NCI-H526 (cell line): ENCODE data around the gene HSPA1L.
A peak's percentile ranks its signal among the peaks of the same experiment; 100 is the strongest.
"Not testable (repeated sequence)": the region's sequence is repeated elsewhere in the genome, so short reads cannot be mapped to it uniquely, and the experiment has no call there.

Source experiments
- DNase-seq, 2 experiments: peaks; one replicate each; lab custom pipeline; 2025; lab: John Stamatoyannopoulos, UW

HSPA1L gene

DNA sequence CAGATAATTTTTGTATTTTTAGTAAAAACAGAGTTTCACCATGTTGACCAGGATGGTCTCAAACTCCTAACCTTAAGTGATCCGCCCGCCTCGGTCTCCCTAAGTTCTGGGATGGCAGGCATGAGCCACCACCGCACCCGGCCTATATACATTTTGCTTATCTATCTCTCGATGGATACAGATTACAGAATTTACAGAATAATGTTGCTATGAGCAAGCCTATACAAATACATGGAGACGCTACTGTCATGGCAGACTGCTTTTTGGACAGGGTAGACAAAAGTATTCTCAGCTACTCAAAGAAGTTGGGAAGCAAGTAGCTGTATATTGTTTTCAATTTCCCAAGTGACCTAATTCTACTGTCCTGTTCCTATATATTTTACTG is 1.6 kb downstream of the HSPA1L start:
- no peak for DNase-seq

DNA sequence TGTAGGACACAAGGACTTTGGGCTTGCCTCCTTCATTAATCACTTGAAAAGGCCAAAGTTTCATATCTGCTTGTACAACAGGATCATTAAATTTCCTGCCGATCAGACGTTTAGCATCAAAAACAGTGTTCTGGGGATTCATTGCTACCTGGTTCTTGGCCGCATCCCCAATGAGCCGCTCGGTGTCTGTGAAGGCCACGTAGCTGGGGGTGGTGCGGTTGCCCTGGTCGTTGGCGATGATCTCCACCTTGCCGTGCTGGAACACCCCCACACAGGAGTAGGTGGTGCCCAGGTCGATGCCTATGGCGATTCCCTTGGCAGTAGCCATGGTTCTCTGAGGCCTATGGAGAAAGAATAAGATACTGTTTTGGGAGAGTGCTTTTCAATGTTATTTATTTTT is 3.4 kb downstream of the HSPA1L start:
- no peak for DNase-seq

DNA sequence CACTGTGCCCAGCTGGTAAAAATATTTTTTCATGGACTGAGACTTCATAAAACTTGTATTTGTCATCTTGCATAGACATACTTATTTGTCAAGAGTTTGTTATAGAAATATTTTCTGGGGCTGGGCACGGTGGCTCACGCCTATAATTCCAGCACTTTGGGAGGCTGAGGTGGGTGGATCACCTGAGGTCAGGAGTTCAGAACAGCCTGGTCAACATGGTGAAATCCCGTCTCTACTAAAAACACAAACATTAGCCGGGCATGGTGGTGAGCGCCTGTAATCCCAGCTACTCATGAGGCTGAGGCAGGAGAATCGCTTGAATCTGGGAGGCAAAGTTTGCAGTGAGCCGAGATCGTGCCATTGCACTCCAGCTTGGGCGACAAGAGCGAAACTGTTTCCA is 6.5 kb downstream of the HSPA1L start:
- not testable (repeated sequence) for DNase-seq

DNA sequence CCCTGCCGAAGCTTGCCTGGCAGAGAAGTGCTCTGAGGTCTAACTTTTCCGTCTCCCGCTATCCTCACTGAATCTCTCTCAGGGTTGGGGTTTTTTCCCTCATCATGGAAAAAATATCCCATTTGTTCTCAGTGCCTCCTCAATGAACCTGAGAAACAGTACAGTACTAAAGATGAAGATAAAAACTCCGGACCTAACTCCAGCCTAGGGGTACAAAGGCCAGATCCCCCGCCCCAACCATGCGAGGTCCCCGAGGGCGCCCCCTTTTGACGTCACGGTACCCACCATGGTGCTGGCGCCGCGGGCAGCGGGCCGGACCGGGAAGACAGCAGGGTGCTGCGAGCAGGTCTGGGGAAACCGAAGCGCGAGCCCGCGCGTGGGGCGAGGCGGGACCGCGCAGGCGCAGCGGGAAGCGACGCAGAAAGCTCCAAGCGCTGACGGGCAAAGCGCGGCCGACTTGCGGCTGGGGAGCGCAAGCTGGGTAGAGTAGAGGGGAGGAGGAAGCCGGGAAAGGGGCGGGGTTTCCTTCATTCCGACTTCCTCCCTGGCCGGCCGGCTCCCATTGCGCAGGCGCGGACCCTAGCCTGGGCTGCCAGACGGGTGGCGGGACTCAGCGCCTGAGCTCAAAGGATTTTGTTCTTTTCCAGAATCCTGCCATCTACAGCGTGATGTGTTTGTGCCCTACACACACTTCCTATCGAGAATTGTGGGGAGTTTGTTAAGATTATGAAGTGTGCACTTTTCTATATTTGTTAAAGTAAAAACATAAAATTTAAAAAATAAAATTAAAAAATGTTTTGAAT is 8.4 kb downstream of the HSPA1L start, which contains the start of gene LSM2:
Gene LSM2 (minus strand): TSS at position 497 of the 803 bp plus-strand sequence. CDS start 209 bp downstream, at position 288.
- DNase-seq = peak; percentile 93 to 98

DNA sequence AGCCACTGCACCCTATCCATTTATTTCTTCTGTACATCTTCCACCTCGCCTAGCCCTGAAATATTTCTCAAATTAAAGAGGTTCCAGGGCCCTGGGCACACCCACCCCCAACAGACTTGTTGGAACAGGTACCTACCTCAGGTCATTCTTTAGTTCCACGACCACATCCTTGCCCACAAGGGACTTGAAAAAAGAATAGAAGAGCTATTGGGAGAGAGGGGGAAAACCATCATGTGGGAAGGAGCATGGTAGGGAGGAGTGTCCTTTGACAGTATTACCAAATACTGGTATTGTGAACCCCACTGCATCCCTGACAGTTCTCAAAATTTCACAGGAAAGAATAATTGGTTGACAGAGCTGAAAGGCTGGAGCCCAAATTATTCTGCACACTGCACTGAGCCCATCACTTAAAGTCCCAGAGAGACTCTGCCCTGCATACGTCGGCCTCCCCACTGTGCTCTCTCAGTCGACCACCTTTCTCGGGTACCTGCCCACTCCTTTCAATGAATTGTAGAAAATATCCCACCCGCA is 9.1 kb downstream of the HSPA1L start:
- no peak for DNase-seq

DNA sequence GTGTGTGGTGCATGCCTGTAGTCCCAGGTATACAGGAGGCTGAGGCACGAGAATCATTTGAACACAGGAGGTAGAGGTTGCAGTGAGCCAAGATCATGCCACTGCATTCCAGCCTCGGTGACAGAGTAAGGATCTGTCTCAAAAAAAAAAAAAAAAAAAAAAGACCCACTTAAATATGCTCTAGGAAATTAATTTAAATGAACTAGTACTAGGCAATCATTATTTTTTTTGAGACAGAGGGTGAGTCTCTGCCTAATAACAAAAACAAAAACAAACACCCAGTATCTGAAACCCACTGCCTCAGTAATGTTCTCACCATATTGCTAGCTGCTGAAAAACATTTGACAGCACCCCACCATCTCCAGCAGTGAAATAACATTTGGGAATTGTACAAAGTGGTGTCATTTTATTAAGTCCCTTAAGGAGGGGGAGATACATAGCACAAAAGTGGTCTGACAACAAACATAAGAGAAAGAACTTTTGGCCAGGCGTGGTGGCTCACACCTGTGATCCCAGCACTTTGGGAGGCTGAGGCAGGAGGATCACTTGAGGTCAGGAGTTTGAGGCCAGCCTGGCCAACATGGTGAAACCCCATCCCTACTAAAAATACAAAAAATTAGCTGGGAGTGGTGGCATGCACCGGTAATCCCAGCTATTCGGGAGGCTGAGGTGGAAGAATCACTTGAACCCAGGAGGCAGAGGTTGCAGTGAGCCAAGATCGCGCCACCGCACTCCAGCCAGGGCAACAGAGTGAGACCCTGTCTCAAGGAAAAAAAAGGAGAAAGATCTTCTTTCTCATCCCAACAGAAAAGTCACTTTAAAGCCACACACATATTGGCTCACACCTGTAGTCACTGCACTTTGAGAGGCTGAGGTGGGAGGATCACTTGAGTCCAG is 13.8 kb downstream of the HSPA1L start:
- not testable (repeated sequence) for DNase-seq

DNA sequence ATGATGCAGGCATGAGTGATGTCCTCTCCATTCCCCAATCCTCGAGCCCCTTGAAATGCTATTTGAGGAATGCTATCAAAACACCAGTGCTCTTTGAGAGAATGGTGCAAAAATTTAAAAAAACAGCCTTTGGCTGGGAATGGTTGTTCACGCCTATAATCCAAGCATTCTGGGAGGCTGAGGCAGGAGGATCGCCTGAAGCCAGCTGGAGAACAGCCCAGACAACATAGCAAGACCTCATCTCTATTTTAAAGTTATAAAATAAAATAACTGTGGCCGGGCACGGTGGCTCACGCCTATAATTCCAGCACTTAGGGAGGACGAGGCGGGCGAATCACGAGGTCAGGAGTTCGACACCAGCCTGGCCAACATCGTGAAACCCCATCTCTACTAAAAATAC is 15.3 kb downstream of the HSPA1L start:
- no peak for DNase-seq

DNA sequence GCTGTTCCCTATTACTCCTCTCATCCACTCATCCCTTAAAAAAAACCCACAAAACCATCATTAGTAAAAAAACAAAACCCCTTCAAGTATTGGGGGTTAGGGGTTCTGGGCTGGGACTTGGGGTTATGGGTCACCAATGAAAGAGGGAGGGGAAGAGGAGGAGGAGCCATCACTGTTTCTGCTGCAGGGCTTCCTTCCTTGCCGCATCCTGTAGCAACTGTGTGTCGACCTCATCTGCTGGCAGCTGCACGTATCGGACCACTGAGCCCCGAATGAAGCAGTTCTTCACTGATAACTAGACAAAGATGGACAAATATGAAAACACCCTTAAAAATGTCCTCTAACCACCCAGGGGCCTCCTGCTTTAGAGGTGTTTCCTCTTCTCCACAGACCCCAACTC is 17.5 kb downstream of the HSPA1L start:
- DNase-seq = no peak

DNA sequence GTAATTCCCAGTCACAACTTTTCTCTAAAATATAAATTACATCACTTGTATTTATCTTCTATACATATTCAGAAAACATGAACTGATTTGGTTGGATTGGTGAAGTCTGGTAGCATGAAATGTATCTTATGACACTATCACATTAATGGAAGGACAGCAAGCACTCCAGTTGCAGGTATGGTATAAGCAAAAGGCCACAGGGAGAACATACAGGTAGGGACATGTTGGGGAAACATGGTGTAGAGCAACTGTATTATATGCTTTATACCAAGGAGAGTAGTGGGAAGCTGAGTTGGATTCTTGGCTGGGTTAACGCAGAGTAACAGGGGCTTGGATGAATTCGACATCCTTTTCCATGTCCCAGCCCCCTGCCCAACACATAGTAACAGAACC is 18.1 kb downstream of the HSPA1L start:
- DNase-seq = no peak

DNA sequence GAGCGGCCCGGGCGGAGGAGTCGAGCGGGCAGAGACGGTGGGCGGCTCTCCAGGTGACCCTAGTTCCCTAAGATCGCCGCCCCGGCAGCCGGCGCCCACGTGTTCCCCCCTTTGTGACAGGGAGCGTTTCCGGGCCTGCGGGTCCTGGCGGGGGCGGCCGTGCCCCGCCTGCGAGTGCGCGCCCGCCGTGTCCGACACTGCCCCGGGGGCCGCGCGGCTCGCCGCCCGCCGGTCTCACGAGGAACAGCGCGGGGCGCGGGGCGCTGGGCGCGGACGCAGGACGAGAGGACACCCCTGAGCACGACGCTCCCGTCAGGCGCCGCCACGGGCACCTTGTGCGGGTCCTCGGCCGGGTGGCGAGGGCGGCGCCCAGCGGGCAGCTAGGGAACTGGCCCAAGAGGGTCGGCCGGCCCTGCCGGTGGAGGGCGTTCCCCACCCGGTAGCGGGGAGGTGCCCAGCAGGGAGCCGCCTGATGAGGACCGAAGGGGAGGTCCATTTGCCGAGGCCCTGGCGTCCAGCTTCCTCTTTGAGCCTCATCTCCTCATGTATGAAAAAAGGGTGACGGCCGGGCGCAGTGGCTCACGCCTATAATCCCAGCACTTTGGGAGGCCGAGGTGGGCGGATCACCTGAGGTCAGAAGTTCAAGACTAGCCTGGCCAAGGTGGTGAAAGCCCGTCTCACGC is 19.3 kb downstream of the HSPA1L start, which contains the start of gene VARS1:
Gene VARS1 (minus strand): TSS at position 137 of the 683 bp plus-strand sequence. CDS start 535 bp downstream, outside the sequence.
- DNase-seq = peak; percentile 50 to 92

DNA sequence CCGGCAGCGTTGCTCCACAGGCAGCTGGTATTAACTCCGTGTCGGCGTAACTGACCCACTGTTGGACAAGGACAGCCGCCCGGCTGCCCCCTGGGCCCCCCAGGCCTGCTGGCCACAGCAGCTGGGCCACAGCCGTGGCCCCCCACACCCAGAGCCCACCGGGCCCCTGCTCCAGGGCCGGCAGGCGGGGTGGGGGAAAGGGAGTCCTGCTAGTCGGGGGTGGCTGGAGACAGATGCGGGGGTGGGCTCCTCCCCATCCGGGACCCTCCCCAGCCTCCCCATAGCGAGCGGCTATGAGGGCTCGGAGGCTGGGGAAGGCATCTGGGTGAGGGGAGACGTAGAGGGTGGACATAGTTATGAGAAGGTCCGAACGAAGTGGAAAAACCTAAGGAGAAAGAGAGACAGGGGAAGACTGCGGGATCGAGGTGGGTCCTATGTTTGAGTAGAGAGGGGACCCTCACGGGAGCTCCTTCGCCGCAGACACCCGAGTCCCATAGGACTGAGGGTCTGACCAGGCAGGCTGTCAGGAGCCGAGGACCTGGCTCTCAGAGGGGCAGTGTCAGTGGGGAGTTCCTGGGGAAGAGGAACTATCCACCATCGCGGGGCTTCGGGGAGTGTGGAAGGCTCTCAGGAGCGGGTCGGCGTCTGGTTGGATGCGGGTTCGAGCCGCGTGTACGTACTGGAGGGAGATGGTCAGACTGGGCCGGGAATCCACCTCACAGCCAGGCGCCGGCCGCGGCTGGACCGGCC is 20.0 kb downstream of the HSPA1L start:
- peak; percentile 37 to 77 for DNase-seq

DNA sequence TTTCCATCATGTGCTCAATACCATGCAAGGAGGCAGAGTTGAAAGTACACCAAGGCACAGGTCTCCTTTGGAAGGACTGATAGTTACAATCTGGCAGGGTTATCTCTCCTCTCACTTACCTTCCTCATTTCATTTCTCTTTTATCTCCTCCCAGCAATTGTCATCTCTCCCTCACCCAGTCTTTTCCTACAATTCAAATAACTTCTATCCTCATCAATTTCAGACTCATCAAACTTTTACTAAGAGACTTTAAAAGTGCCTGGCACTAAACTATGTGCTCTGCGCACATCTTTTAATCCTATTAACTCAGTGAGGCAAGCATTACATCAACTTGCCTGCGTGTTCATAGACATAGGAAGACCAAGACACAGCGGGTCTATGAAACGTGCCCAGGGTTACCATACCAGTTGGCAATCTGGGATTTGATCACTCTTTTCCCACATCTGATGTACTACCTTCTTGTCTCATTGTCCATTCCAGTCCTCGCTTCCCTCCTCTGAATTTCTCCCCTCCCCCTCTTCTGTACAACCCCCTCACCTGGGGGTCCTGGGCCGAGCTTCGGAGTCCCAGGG is 20.7 kb downstream of the HSPA1L start:
- peak in 1 of 2 experiments; percentile 38 for DNase-seq

DNA sequence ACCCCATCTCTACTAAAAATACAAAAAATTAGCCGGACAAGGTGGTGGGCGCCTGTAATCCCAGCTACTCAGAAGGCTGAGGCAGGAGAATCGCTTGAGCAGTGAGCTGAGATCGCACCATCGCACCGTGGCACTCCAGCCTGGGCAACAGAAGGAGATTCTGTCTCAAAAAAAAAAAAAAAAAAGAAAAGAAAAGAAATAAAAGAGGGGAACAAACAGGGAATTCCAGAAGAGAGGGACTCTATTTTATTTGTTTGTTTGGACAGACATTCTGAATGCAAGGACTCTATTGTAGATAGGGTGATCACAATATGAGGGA is 21.2 kb downstream of the HSPA1L start:
- not testable (repeated sequence) for DNase-seq

DNA sequence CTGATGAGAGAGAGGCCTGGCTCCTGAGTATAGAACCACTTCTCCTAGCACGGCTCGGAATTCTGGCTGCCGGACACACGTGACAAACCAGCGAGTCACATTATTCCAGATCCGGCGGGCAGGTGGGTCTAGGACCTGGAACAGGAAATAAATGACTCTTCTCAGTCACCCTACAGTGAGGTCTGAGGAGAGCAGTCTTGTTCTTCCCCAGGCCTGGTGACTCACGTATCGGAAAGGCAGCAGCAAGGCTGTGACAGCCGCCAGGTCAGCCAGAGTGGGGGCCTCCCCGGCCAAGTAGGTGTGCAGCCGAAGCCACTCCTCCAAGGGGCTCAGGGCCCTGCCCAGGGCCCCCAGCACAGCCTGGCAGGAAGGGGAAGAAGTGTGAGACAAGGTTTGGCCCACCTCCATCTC is 22.3 kb downstream of the HSPA1L start:
- no peak for DNase-seq

DNA sequence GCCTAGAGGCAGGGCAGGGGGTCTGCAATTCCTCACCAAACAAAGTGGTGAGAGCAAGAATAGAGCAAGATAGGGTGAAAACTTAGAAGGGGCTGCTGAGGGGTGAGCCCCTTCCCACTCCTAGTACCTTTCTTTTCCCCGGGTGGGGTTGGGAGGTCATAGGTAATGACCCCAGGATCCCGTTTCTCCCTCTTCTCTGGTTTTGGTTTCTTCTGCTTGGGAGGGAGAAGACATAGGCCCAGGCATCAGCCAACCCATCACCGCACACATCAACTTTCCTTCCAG is 23.1 kb downstream of the HSPA1L start:
- no peak for DNase-seq

DNA sequence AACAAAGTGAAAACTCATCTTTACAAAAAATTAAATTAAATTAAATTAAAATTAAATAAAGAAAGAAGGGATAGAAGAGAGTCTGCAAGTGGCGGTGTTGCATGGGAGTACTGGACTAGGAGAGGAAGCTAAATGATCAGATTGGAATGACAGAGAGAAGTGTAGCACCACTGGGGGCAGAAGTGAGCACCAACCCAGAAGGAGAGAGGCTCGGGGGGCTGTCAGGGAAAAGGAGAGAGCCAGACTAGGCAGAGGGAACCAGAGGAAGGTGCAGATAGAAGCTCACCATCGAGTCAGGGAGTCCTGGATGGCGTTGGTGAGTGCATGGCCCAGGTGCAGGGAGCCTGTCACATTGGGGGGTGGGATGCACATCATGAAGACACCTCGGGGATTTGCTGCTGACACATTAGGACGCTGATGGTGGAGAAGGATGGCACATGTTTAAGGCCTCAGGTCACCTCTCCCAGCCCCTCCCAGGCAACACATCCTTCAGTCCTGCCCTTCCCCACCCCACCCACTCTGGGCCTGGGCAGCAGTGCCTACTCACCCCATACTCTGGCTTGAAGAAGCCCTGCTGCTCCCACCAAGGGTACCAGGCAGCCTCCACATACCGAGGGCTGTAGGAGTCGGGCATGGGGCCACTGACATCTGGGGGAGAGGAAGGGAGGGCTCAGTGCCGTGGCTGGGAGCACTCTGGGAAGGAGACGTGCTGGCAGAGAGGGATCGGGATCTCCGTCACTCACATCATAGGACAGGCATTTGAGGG is 23.6 kb downstream of the HSPA1L start:
- peak; percentile 27 to 61 for DNase-seq

DNA sequence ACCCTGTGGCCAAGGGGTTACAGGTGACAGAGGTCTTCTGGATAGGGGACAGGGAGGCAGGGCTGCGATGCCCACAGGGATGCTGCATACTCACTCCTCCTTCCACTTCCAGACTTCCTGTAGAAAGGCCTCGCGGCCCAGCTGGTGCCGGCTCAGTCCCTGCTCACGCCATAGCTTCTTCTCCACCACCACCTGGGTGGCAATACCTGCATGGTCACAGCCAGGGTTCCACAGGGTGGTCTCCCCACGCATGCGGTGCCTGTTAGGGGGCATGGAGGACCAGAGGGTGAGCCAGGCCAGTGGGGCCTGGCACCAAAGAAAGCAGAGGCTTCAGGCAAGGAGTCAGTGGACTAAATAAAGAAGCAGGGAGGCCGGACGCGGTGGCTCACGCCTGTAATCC is 29.6 kb downstream of the HSPA1L start:
- DNase-seq = no peak

DNA sequence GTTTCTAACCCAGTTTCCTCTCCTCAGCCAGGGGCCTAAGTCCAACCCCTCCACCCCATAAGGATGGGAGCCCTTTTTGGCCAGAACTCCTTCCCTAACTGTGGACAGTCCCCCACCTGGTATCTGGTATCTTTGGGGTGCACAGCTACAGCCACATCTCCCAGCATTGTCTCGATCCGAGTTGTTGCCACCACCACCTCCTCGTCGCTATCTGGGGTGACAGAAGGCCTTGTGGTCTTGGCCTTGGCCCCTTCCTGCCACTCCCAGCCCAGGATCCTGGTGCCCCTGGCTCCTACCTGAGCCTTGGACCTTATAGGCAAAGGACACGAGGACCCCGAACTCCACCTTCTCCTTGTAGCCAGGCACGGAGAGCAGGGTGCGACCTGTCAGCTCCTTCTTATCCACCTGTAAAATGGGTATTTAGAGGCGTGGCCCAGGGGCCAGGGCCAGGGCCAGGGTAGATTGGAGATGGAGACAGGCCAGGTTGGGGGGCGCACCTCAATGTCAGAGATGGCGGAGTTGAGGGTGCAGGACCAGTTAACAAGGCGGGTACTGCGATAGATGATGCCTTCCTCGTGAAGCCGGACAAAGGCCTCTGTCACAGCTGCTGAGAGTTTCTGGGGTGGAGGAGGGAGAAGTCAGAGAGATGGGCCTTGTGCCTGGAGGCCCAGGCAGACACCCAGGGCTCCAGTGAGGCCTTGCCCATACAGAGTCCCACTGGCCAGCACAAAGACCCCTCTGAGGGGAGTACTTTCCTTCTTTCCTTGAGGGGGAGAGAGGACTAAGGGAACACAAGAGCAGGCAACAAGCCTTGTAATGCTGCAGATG is 30.8 kb downstream of the HSPA1L start:
- no peak for DNase-seq

DNA sequence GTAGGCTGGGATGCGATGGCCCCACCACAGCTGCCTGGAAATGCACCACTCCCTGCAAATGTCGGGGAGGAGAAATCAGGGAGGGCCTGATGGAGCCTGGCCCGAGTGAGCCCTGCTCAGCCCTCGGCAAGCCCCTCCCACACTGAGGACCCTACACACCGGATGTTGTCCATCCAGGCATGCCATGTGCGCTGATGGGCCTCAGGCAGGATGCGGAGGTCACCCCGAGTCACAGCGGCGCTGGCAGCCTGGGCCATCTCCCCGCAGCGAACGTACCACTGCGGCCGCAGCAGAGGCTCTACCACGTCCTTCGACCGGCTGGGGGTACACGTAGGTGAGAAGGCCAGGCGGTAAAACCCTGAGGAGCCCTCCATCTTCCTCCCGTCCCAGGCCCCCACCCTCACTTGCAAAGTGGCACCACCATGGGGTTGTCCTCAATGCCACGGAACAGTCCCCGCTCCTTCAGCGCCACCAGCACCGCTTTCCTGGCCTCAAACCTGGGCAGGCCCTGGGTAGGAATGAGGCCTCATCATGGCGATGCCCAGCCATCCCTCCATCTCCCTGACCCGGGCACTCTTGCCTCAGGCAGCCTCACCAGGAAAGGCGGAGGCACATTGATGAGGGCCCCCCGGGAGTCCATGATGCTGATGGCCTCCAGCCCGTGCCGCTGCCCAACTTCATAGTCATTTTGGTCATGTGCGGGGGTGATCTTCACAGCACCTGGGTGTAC is 32.8 kb downstream of the HSPA1L start:
- DNase-seq = no peak
